ENCODE results near the gene CERS5. TPM values are rescaled to one million over a fixed set of nuclear protein-coding genes. Genes with fewer than 3 reads are reported as not detected.

CERS5 gene
- polyA plus RNA-seq, 1 of the 3 experiments (the other 2 are of a cell fraction): 56.9 TPM

- Histone ChIP-seq H2AFZ (ENCODE audit: low read depth) (peak overlapping the region; percentile 80), H3K27me3 (ENCODE audit: insufficient read depth) (no peaks in the 10 kb centered on the region), H3K27ac (ENCODE audit: low read depth in 2 of 2, low read length in 1 of 2) (peak overlapping the region; percentile 71 to 90), H3K9me3 (no peaks in the 10 kb centered on the region), H3K9ac (peak overlapping the region; percentile 96), H3K4me2 (peak overlapping the region; percentile 89), H3K79me2 (ENCODE audit: insufficient read depth) (peaks cover 54% of the 10 kb centered on the region), H3K9me2 (no peaks in the 10 kb centered on the region), H3F3A (replicated peaks; ENCODE audit: insufficient read depth) (peaks cover 9% of the 10 kb centered on the region), H3K4me1 (ENCODE audit: control insufficient read depth in 1 of 2, insufficient read depth in 2 of 2, low read depth in 1 of 2, low read length in 1 of 2) (peaks cover 0 to 10% of the 10 kb centered on the region in 2 experiments; a peak in 1 of 4 replicates), H4K20me1 (ENCODE audit: insufficient read depth) (peaks cover 3% of the 10 kb centered on the region; the same call in 1 of the 2 replicates), H3K4me3 (ENCODE audit: low read depth in 2 of 2, low read length in 1 of 2) (peak overlapping the region; percentile 66 to 97), H3K36me3 (replicated peaks in 1 of 2; ENCODE audit: control insufficient read depth in 1 of 2, insufficient read depth in 2 of 2, low read length in 1 of 2) (no peaks in the 10 kb centered on the region)
- DNase-seq: no peak
- WGBS (ENCODE audit: low lambda C conversion rate): 0% methylated on average over 9 of the region's 12 CpGs
- TF ChIP-seq SIN3A (IDR thresholded peaks at IDR 0.05; ENCODE audit: borderline replicate concordance, low read depth, low read length) (no peak), EP300 (IDR thresholded peaks at IDR 0.05; ENCODE audit: borderline replicate concordance in 1 of 2, low read depth in 1 of 2, low read length in 1 of 2) (no peak), POLR2AphosphoS5 (IDR thresholded peaks at IDR 0.05; ENCODE audit: low read depth, low read length) (no peak), USF2 (IDR thresholded peaks at IDR 0.05; ENCODE audit: borderline replicate concordance, low read depth, low read length) (no peak), YY1 (IDR thresholded peaks at IDR 0.05; ENCODE audit: low read depth) (no peak), TCF12 (IDR thresholded peaks at IDR 0.05) (no peak), RXRA (IDR thresholded peaks at IDR 0.05; ENCODE audit: borderline replicate concordance, low read depth) (no peak), MEF2A (IDR thresholded peaks at IDR 0.05; ENCODE audit: borderline replicate concordance, low read depth) (no peak), RAD21 (IDR thresholded peaks at IDR 0.05; ENCODE audit: low read length) (no peak), FOSL2 (IDR thresholded peaks at IDR 0.05; ENCODE audit: borderline replicate concordance, low read depth) (no peak), PBX3 (IDR thresholded peaks at IDR 0.05) (no peak)
- ChIA-PET POLR2A (interaction anchor here (0.6 to 1.9 kb wide), 8 partner anchors 21 to 109 kb away, joined by 3 to 27 read pairs (median 4); partner anchors contain the start of gene COX14), CTCF (interaction anchor here (1.1 to 3.7 kb wide), 13 partner anchors 9 to 200 kb away, joined by 3 to 24 read pairs (median 5); partner anchors contain the start of genes COX14, GPD1 and SMARCD1)
These were observed 445 bp downstream of the CERS5 start for GRCh38 chr12:50166799-50167048.

GRCh38 chr12:50164963-50165362, 2.2 kb downstream of the CERS5 start:
- Histone ChIP-seq H3K4me2 (0 out of 2 replicates have a peak overlapping the region, but pooled peaks have one; percentile 20), H3K27ac (ENCODE audit: low read depth in 2 of 2, low read length in 1 of 2) (no peak overlapping the region), H3K4me3 (ENCODE audit: low read depth in 2 of 2, low read length in 1 of 2) (no peak overlapping the region), H3K9me3 (no peaks in the 10 kb centered on the region), H3K9me2 (no peaks in the 10 kb centered on the region), H4K20me1 (ENCODE audit: insufficient read depth) (peaks cover 14% of the 10 kb centered on the region; the same call in 1 of the 2 replicates), H3K27me3 (ENCODE audit: insufficient read depth) (no peaks in the 10 kb centered on the region), H3K36me3 (replicated peaks in 1 of 2; ENCODE audit: control insufficient read depth in 1 of 2, insufficient read depth in 2 of 2, low read length in 1 of 2) (no peaks in the 10 kb centered on the region), H2AFZ (ENCODE audit: low read depth) (no peak overlapping the region), H3K79me2 (ENCODE audit: insufficient read depth) (peaks cover 71% of the 10 kb centered on the region), H3F3A (replicated peaks; ENCODE audit: insufficient read depth) (peaks cover 17% of the 10 kb centered on the region), H3K9ac (no peak overlapping the region), H3K4me1 (ENCODE audit: control insufficient read depth in 1 of 2, insufficient read depth in 2 of 2, low read depth in 1 of 2, low read length in 1 of 2) (peaks cover 0 to 10% of the 10 kb centered on the region in 2 experiments; a peak in 1 of 4 replicates)
- ChIA-PET CTCF (interaction anchor here (1.4 to 3.7 kb wide), 3 partner anchors 16 to 198 kb away, joined by 3 to 24 read pairs (median 5); partner anchors contain the start of gene COX14), POLR2A (no interaction called here)
- no peak for DNase-seq
- whole genome bisulfite sequencing (ENCODE audit: low lambda C conversion rate): 94% methylated on average over 20 of the region's 20 CpGs
- no peak for TF ChIP-seq GATA2 (CRISPR knock-in tag; IDR thresholded peaks at IDR 0.05)
- TF ChIP-seq TAF1 (IDR thresholded peaks at IDR 0.05; ENCODE audit: borderline replicate concordance, low read depth, low read length): no peak
- no peak for TF ChIP-seq NFIC (IDR thresholded peaks at IDR 0.05; ENCODE audit: borderline replicate concordance)
- no peak for TF ChIP-seq RFX5 (IDR thresholded peaks at IDR 0.05; ENCODE audit: low read length)
- TF ChIP-seq POLR2AphosphoS5 (IDR thresholded peaks at IDR 0.05; ENCODE audit: low read depth, low read length): no peak
- no peak for TF ChIP-seq MAX (IDR thresholded peaks at IDR 0.05; ENCODE audit: low read depth)
- TF ChIP-seq YY1 (IDR thresholded peaks at IDR 0.05; ENCODE audit: low read depth): no peak
- TF ChIP-seq NRF1 (IDR thresholded peaks at IDR 0.05; ENCODE audit: low read depth, low read length): no peak
- TF ChIP-seq EZH2phosphoT487 (IDR thresholded peaks at IDR 0.05; ENCODE audit: borderline replicate concordance, low read depth): no peak
- TF ChIP-seq CTCF (IDR thresholded peaks at IDR 0.05): no peak
- no peak for TF ChIP-seq USF2 (IDR thresholded peaks at IDR 0.05; ENCODE audit: borderline replicate concordance, low read depth, low read length)
- TF ChIP-seq JUND (IDR thresholded peaks at IDR 0.05): no peak
- no peak for TF ChIP-seq TEAD4 (IDR thresholded peaks at IDR 0.05; ENCODE audit: borderline replicate concordance, insufficient read depth)
- no peak for TF ChIP-seq EP300 (IDR thresholded peaks at IDR 0.05; ENCODE audit: borderline replicate concordance in 1 of 2, low read depth in 1 of 2, low read length in 1 of 2)
- no peak for TF ChIP-seq TCF12 (IDR thresholded peaks at IDR 0.05)
- no peak for TF ChIP-seq SIN3A (IDR thresholded peaks at IDR 0.05; ENCODE audit: borderline replicate concordance, low read depth, low read length)
- TF ChIP-seq FOSL2 (IDR thresholded peaks at IDR 0.05; ENCODE audit: borderline replicate concordance, low read depth): no peak
